Coronary artery (tissue), 2 donors: ENCODE data around the gene GRIN2A.

Experiments used
- DNase-seq: peaks from one replicate; pipeline ENCODE4 v3.0.0-alpha.2; 2017; ENCODE audit warnings: low spot score
- H3K27ac ChIP-seq, 2 donors: fragments of 200-600 bp; sonication (generic); one replicate each; pipeline ENCODE4 v1.5.1; 2016 to 2019
- H3K4me3 ChIP-seq: fragments of 200-600 bp; sonication (generic); 2 replicates; pipeline ENCODE4 v1.5.1; 2016; ENCODE audit warnings: mild to moderate bottlenecking, moderate library complexity
- CTCF ChIP-seq: fragments of 200-600 bp; sonication (generic); IDR thresholded peaks from one replicate; pipeline ENCODE4 v1.5.1; 2019; ENCODE audit warnings: antibody characterized with exemption

Gene GRIN2A

GRCh38 chr16:10033556-10033955 lies 148.7 kb downstream of the GRIN2A start:
- Histone ChIP-seq H3K4me3 (no peak overlapping the region), H3K27ac (no peak overlapping the region)
- DNase-seq, result no peak
- no peak for TF ChIP-seq CTCF

- no peak overlapping the region for H3K4me3 ChIP-seq
- no peak for TF ChIP-seq CTCF
- no peak for DNase-seq
- H3K27ac ChIP-seq, result no peak overlapping the region
Measured at GRCh38 chr16:10031955-10032354, 150.3 kb downstream of the GRIN2A start.

DNA sequence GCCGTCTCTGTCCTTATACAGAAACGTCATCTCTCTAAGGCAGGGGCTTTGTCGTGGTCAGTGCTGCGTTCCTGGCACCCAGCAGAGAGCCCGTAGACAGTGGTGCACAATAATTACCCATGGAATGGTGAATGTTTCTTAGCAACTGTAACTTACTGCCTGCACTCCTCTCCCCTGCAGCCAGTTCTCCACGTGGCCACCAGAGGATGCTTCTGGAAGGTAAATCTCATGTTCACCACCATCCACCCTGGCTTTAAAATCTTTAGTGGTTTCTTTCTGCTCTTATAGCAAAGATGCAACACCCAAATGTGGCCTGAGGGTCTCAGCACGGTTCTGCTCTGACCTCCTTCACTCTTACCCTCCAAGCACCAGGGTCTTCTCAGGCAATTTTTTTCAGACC lies 150.8 kb downstream of the GRIN2A start:
- H3K4me3 ChIP-seq, result no peak overlapping the region
- DNase-seq, result no peak
- no peak for TF ChIP-seq CTCF
- no peak overlapping the region for H3K27ac ChIP-seq

- no peak for TF ChIP-seq CTCF
- H3K27ac ChIP-seq, result no peak overlapping the region
- no peak overlapping the region for H3K4me3 ChIP-seq
- no peak for DNase-seq
Measured at GRCh38 chr16:10028644-10029043, 153.6 kb downstream of the GRIN2A start.

GRCh38 chr16:10027553-10027952 lies 154.7 kb downstream of the GRIN2A start:
- H3K27ac ChIP-seq, result no peak overlapping the region
- H3K4me3 ChIP-seq, result no peak overlapping the region
- no peak for TF ChIP-seq CTCF
- no peak for DNase-seq

DNA sequence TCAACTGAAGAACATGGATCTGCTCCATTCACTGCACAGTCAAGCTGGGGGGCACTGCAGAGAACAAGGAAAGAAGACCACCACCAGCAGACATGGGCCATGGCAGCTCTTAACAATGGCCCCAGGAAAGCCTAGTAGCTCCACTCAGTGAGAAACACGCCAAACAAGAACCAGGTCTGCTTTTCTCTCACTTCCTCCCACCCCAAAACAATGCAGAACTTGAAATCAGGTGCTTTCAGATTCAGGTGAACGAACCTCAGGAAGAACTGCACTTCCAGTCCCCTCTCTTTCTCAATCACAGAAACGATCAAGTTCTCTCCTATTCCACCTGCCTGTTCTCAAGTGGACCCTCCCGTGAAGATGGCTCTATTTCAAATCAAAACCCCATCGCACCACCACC lies 155.6 kb downstream of the GRIN2A start:
- no peak for TF ChIP-seq CTCF
- no peak overlapping the region for H3K4me3 ChIP-seq
- no peak for DNase-seq
- no peak overlapping the region for H3K27ac ChIP-seq

DNA sequence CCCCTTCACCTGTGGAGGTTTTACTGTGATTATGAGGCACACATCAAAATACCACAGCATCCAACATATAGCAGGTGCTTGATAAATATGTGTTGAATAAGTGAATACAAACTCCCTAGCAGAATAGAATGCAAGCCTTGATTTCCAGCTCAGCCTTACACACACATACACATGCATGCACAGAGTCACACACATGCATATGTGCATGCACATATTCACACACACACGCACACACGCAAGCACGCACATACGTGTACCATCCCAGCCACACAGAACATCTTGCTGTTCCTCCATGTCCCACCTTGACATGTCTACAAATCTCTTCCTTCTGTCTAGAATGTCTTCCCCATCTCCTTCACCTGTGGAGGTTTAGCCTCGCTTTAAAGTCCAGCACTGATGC lies 160.1 kb downstream of the GRIN2A start:
- Histone ChIP-seq H3K4me3 (no peak overlapping the region), H3K27ac (no peak overlapping the region)
- no peak for DNase-seq
- no peak for TF ChIP-seq CTCF
